Activated CD8-positive, alpha-beta T cell treated with anti-CD3 and anti-CD28 coated beads for 36 hours (primary cell): ENCODE results near the gene PEPD. TPM values are rescaled to one million over a fixed set of nuclear protein-coding genes. Genes with fewer than 3 reads are reported as not detected.

Experiments
- ATAC-seq: fragments of 200-7000 bp; cut with Tn5 transposase; one replicate; pipeline ENCODE4 v1.10.0; 2021; ENCODE audit warnings: mild to moderate bottlenecking, moderate library complexity
- CTCF ChIA-PET: fragments of 350-600 bp; sonication (Branson Sonifier 250); formaldehyde crosslinking; loops from one replicate; lab custom pipeline; 2021; ENCODE audit warnings: antibody characterized with exemption; lab: Charles Lee
- POLR2A ChIA-PET: fragments of 350-600 bp; sonication (Branson Sonifier 250); formaldehyde crosslinking; loops from one replicate; lab custom pipeline; 2021; ENCODE audit warnings: antibody characterized with exemption; lab: Charles Lee
- DNase-seq: peaks from one replicate; pipeline ENCODE4 v3.0.0-alpha.2; 2020
- H3K27ac Mint-ChIP-seq: one replicate; pipeline ENCODE4 v1.8.0; 2021; ENCODE audit warnings: mild to moderate bottlenecking, mixed read lengths
- H3K27me3 Mint-ChIP-seq: one replicate; pipeline ENCODE4 v1.8.0; 2021; ENCODE audit warnings: mixed read lengths
- H3K36me3 Mint-ChIP-seq: one replicate; pipeline ENCODE4 v1.8.0; 2021; ENCODE audit warnings: low read depth, mixed read lengths
- H3K4me1 Mint-ChIP-seq: one replicate; pipeline ENCODE4 v1.8.0; 2021; ENCODE audit warnings: low read depth, mixed read lengths
- H3K4me3 Mint-ChIP-seq: one replicate; pipeline ENCODE4 v1.8.0; 2021; ENCODE audit warnings: mild to moderate bottlenecking, moderate library complexity, mixed read lengths
- H3K9me3 Mint-ChIP-seq: one replicate; pipeline ENCODE4 v1.8.0; 2021; ENCODE audit warnings: mixed read lengths
- CTCF ChIP-seq: fragments of 200-600 bp; IDR thresholded peaks from one replicate; pipeline ENCODE4 v1.8.0; 2022; ENCODE audit warnings: antibody characterized with exemption, mild to moderate bottlenecking
- intact Hi-C: fragments of 100-400 bp; cut with micrococcal nuclease; formaldehyde crosslinking; loops from one replicate; pipeline ENCODE4 v1.10.0; 2022
- total RNA-seq, 2 experiments: library from RNA; stranded (reverse); gene quantifications; one replicate each; pipeline ENCODE4 v1.2.3, GENCODE V29; 2021

The PEPD gene
- total RNA-seq, 2 experiments from 2014 or later: 32.6 to 34.6 TPM

GRCh38 chr19:33355535-33355934, 166.1 kb downstream of the PEPD start:
- Mint-ChIP-seq H3K9me3 (peaks cover 9% of the 10 kb centered on the region), H3K27ac (no peak overlapping the region), H3K27me3 (peaks cover 9% of the 10 kb centered on the region), H3K4me3 (no peak overlapping the region), H3K4me1 (no peaks in the 10 kb centered on the region), H3K36me3 (peaks cover 1% of the 10 kb centered on the region)
- no peak for DNase-seq
- intact Hi-C loops: no loop called here
- ChIA-PET POLR2A (no interaction called here), CTCF (no interaction called here)
- TF ChIP-seq CTCF: no peak
- no peak for ATAC-seq

GRCh38 chr19:33350538-33351309, 170.9 kb downstream of the PEPD start:
- ChIA-PET POLR2A (no interaction called here), CTCF (no interaction called here)
- Mint-ChIP-seq H3K27ac (no peak overlapping the region), H3K9me3 (peaks cover 5% of the 10 kb centered on the region), H3K27me3 (peaks cover 17% of the 10 kb centered on the region), H3K4me1 (no peaks in the 10 kb centered on the region), H3K36me3 (no peaks in the 10 kb centered on the region), H3K4me3 (no peak overlapping the region)
- DNase-seq (no peak), ATAC-seq (no peak)
- TF ChIP-seq CTCF: no peak
- intact Hi-C loops: no loop called here

- no peak for TF ChIP-seq CTCF
- H3K9me3 Mint-ChIP-seq: no peaks in the 10 kb centered on the region
- H3K4me3 Mint-ChIP-seq: no peak overlapping the region
- ChIA-PET CTCF (interaction anchor here (1.5 kb wide), 1 partner anchor 46 kb away, joined by 3 read pairs; no protein-coding TSS in a partner anchor), POLR2A (interaction anchor here (0.7 kb wide), 1 partner anchor 523 kb away, joined by 3 read pairs; no protein-coding TSS in a partner anchor)
- H3K4me1 Mint-ChIP-seq: no peaks in the 10 kb centered on the region
- DNase-seq (no peak), ATAC-seq (no peak)
- H3K36me3 Mint-ChIP-seq: no peaks in the 10 kb centered on the region
- H3K27me3 Mint-ChIP-seq: peaks cover 23% of the 10 kb centered on the region
- intact Hi-C loops: no loop called here
- no peak overlapping the region for H3K27ac Mint-ChIP-seq
Observed at GRCh38 chr19:33349319-33350289, 172.0 kb downstream of the PEPD start.

GRCh38 chr19:33348301-33349010, 173.1 kb downstream of the PEPD start:
- no peaks in the 10 kb centered on the region for H3K36me3 Mint-ChIP-seq
- ChIA-PET POLR2A (interaction anchor here (1.0 to 1.5 kb wide), 2 partner anchors 9 to 11 kb away, joined by 4 to 5 read pairs; no protein-coding TSS in a partner anchor), CTCF (interaction anchor here (1.0 to 1.6 kb wide), 3 partner anchors 45 to 164 kb away, joined by 3 to 7 read pairs (median 3); no protein-coding TSS in a partner anchor)
- ATAC-seq (no peak), DNase-seq (no peak)
- no peak overlapping the region for H3K4me3 Mint-ChIP-seq
- intact Hi-C loops: no loop called here
- H3K27me3 Mint-ChIP-seq: peaks cover 26% of the 10 kb centered on the region
- no peak for TF ChIP-seq CTCF
- no peaks in the 10 kb centered on the region for H3K9me3 Mint-ChIP-seq
- no peaks in the 10 kb centered on the region for H3K4me1 Mint-ChIP-seq
- H3K27ac Mint-ChIP-seq: no peak overlapping the region
